NOMO-1 treated with DMSO at 0.1 percent for 48 hours (cell line): Measurements from ENCODE around the gene ATG14.
"Not testable (repeated sequence)": the region's sequence is repeated elsewhere in the genome, so short reads cannot be mapped to it uniquely, and the experiment has no call there.

Experiments
- DNase-seq: peaks from one replicate; lab custom pipeline; 2025; ENCODE audit not compliant: unreplicated experiment; lab: John Stamatoyannopoulos, UW

Gene ATG14

GRCh38 chr14:55353686-55354467, 57.8 kb downstream of the ATG14 start:
- no peak for DNase-seq

- DNase-seq = no peak
These were observed 59.4 kb downstream of the ATG14 start for GRCh38 chr14:55352201-55352600.

- DNase-seq = no peak
These were observed 60.5 kb downstream of the ATG14 start for GRCh38 chr14:55351111-55351510.

GRCh38 chr14:55350461-55350860, 61.2 kb downstream of the ATG14 start:
- no peak for DNase-seq

DNA sequence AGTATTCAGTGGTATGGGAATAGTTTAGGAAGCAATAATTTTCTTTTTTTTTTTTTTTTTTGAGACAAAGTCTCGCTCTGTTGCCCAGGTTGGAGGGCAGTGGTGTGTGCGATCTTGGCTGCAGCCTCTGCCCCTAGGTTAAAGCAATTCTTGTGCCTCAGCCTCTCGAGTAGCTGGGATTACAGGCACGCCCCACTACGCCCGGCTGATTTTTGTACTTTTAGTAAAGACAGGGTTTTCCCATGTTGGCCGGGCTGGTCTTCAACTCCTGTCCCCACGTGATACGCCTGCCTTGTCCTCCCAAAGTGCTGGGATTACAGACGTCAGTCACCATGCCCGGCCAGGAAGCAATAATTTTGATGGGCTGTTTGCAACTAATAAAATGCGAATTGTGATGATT, 62.1 kb downstream of the ATG14 start:
- DNase-seq = no peak

DNA sequence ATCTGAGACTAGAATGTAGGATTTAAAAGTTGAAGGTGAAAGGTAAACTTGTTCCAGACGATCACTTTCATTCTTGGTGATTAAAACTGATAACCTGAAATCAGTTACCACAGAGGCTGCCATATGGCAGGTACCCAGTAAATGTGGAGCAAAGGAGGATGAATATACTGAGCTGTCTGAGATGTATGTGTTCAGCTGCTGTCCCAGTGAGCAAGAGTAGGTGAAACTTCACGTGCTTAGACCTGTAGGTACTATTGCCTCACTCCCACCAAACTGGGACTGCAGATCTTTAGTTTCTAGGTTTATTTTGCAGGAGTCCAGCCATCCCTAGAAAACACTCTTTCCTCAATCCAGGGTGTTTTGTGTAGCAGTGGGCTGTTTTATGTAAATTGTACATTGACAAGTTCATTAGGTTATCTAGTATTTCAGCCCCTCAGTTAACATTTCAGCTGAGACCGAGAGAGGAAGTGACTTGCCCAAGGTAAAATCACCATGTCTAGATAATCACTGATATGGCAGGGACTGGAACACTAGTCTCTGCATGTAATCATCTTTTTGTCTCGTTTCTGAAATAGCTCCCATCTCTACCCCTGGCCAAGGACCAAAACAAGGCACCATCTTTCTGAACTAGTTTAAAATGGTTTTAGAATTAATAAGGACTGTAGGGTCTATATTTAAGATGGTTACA, 62.7 kb downstream of the ATG14 start:
- no peak for DNase-seq

- DNase-seq = no peak
These were observed 63.9 kb downstream of the ATG14 start for GRCh38 chr14:55347748-55348147.

- DNase-seq = no peak
These were observed 64.6 kb downstream of the ATG14 start for GRCh38 chr14:55347040-55347439.

- not testable (repeated sequence) for DNase-seq
These were observed 67.0 kb downstream of the ATG14 start for GRCh38 chr14:55344582-55345163.

- DNase-seq = no peak
These were observed 69.8 kb downstream of the ATG14 start for GRCh38 chr14:55341781-55342180.

GRCh38 chr14:55340482-55340881, 71.1 kb downstream of the ATG14 start:
- DNase-seq = no peak

DNA sequence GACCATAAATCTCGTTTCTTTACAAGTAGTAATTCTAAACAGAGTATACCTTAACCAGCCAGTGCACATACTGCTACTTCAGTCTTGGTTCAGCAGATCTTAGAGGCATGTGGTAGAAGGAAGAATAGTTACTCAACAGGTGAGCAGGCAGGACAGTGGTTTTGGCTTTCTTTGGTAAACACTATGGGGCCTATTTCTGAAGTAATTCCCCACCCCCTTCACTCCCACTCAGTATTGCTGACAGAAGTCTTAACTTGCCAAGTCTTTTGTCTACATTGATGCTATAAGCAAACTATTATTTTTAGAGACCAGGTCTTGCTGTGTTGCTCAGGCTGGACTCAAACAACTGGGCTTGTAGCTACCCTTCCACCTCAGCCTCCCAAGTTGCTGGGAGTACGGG, 71.9 kb downstream of the ATG14 start:
- DNase-seq = no peak

- no peak for DNase-seq
These were observed 74.9 kb downstream of the ATG14 start for GRCh38 chr14:55336691-55337090.

- DNase-seq = no peak
These were observed 75.5 kb downstream of the ATG14 start for GRCh38 chr14:55336162-55336561.

- DNase-seq = no peak
These were observed 77.7 kb downstream of the ATG14 start for GRCh38 chr14:55333711-55334485.

DNA sequence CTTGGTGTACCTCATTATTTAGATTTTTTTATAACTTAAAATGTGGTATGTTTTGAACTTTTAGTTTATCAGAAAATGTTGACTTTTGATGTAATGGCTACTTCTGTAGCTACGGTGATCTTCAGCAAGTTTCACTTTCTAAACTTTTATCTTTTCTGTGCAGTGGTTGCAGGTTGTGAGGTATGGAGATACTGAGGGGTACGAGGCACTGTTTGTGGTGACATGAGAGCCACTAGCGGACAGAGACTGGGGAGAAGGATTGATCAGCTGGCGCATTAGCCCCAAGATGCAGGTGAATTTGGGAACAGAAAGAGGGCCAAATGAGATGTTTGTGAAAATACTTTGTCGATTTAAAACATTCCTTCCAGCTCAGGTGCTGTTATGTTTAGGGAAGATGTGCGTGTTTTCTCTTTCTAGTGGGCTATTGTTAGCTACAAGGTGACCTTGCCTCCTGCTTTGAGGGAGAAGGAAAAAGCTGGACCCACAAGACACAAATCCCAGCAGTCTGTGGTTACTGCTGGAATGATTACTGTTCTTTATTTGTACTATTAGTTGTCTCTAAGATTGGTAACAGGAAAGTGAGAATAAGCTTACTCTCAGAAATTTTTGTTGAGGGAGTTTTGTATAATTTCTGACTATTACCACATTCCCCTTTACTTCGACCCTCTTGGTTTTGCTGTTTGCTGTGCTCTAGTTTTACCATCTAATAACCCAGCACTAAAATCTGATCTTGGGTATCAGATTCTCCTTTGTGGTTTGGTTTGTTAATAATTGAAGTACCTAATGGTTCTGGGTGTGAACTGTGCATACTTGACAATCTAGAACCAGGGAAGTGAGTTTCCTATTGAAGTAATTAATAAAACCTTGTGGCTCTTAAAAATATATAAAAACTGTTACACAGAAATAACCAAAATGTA, 78.7 kb downstream of the ATG14 start:
- no peak for DNase-seq

- no peak for DNase-seq
These were observed 81.5 kb downstream of the ATG14 start for GRCh38 chr14:55329999-55330710.

- DNase-seq = no peak
These were observed 83.3 kb downstream of the ATG14 start for GRCh38 chr14:55328317-55328716.

GRCh38 chr14:55327179-55327578, 84.5 kb downstream of the ATG14 start:
- peak; percentile 57 for DNase-seq

- no peak for DNase-seq
These were observed 86.8 kb downstream of the ATG14 start for GRCh38 chr14:55324812-55325211.
